ENCODE measurements around the gene GABRR1. TPM values are rescaled to one million over a fixed set of nuclear protein-coding genes. Genes with fewer than 3 reads are reported as not detected.

Gene GABRR1
- total RNA-seq, 1 donor: not detected

DNA sequence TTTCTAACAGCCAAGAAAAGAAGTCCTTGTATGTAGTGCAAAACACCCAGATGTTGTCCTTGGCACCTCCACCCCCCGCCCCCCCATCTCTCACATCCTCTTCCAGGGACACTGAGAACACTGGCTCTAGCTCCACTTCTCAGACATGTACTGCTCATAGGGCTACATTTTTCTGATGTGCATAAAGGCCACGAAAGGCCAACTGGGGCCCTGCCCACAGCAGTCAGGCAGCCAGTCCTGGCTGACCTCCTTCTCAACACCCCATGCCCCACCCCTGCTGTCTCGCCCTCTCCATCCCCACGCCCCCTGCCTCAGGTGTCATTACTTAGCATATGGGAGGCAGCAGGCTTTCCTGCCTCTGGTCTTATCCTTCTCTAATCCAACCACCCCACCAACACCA, 11.3 kb downstream of the GABRR1 start:
- Histone ChIP-seq H2AFZ (ENCODE audit: low read length) (no peak overlapping the region), H3K27ac (ENCODE audit: low read depth, low read length) (no peak overlapping the region), H3K36me3 (ENCODE audit: insufficient read depth, low read length) (no peaks in the 10 kb centered on the region), H3K4me2 (ENCODE audit: insufficient read depth, low read length) (no peak overlapping the region), H4K20me1 (ENCODE audit: insufficient read depth, low read length) (no peaks in the 10 kb centered on the region), H3K9me3 (ENCODE audit: low read depth, low read length) (no peaks in the 10 kb centered on the region), H3K4me1 (ENCODE audit: insufficient read depth, low read length) (no peaks in the 10 kb centered on the region), H3K4me3 (ENCODE audit: insufficient read depth, low read length) (no peak overlapping the region), H3K79me2 (ENCODE audit: insufficient read depth, low read length) (no peaks in the 10 kb centered on the region), H3K27me3 (ENCODE audit: insufficient read depth, low read length) (no peaks in the 10 kb centered on the region)
- no peak for TF ChIP-seq CTCF (IDR thresholded peaks at IDR 0.05; ENCODE audit: extremely low read depth, low read depth, low read length)
- DNase-seq (ENCODE audit: insufficient read length, low spot score, missing footprints): no peak

- no peak overlapping the region for H3K4me2 ChIP-seq (ENCODE audit: insufficient read depth, low read length)
- DNase-seq (ENCODE audit: insufficient read length, low spot score, missing footprints): no peak
- no peak overlapping the region for H3K27ac ChIP-seq (ENCODE audit: low read depth, low read length)
- no peaks in the 10 kb centered on the region for H3K79me2 ChIP-seq (ENCODE audit: insufficient read depth, low read length)
- H3K36me3 ChIP-seq (ENCODE audit: insufficient read depth, low read length): no peaks in the 10 kb centered on the region
- H4K20me1 ChIP-seq (ENCODE audit: insufficient read depth, low read length): no peaks in the 10 kb centered on the region
- no peak overlapping the region for H2AFZ ChIP-seq (ENCODE audit: low read length)
- H3K4me1 ChIP-seq (ENCODE audit: insufficient read depth, low read length): no peaks in the 10 kb centered on the region
- H3K9me3 ChIP-seq (ENCODE audit: low read depth, low read length): no peaks in the 10 kb centered on the region
- H3K4me3 ChIP-seq (ENCODE audit: insufficient read depth, low read length): no peak overlapping the region
- no peaks in the 10 kb centered on the region for H3K27me3 ChIP-seq (ENCODE audit: insufficient read depth, low read length)
- TF ChIP-seq CTCF (IDR thresholded peaks at IDR 0.05; ENCODE audit: extremely low read depth, low read depth, low read length): no peak
These were observed 13.1 kb downstream of the GABRR1 start for GRCh38 chr6:89204096-89204495.

DNA sequence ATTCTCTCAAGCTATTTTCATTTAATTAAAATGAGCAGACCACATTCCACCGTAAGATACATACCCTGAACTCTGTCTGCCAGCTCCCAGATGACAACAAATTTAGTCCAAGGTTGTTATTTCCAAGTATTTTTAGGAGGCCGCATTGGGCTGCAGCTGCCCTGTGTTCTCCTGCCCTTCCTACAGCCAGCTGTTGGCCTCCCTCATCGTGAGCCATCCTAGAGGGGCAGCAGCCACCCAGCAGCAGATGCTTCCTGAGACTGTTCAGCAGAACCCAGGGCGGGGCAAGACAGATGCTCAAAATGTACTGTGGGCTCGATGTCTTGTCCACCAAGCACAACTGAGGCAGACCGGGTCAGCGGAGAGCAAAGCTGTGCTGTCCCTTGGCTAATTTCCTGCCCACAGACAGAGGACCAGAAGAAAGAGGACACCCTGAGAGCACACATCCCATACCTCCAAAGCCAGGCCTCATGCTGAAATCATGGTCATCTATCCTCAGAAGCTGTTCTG, 16.4 kb downstream of the GABRR1 start:
- no peak for TF ChIP-seq CTCF (IDR thresholded peaks at IDR 0.05; ENCODE audit: extremely low read depth, low read depth, low read length)
- Histone ChIP-seq H3K27ac (ENCODE audit: low read depth, low read length) (no peak overlapping the region), H3K9me3 (ENCODE audit: low read depth, low read length) (no peaks in the 10 kb centered on the region), H3K27me3 (ENCODE audit: insufficient read depth, low read length) (no peaks in the 10 kb centered on the region), H3K36me3 (ENCODE audit: insufficient read depth, low read length) (no peaks in the 10 kb centered on the region), H3K4me3 (ENCODE audit: insufficient read depth, low read length) (no peak overlapping the region), H3K79me2 (ENCODE audit: insufficient read depth, low read length) (no peaks in the 10 kb centered on the region), H2AFZ (ENCODE audit: low read length) (no peak overlapping the region), H4K20me1 (ENCODE audit: insufficient read depth, low read length) (no peaks in the 10 kb centered on the region), H3K4me2 (ENCODE audit: insufficient read depth, low read length) (no peak overlapping the region), H3K4me1 (ENCODE audit: insufficient read depth, low read length) (no peaks in the 10 kb centered on the region)
- DNase-seq (ENCODE audit: insufficient read length, low spot score, missing footprints): no peak

GRCh38 chr6:89199579-89199978, 17.6 kb downstream of the GABRR1 start:
- Histone ChIP-seq H3K79me2 (ENCODE audit: insufficient read depth, low read length) (no peaks in the 10 kb centered on the region), H3K4me3 (ENCODE audit: insufficient read depth, low read length) (no peak overlapping the region), H3K4me1 (ENCODE audit: insufficient read depth, low read length) (no peaks in the 10 kb centered on the region), H3K27me3 (ENCODE audit: insufficient read depth, low read length) (no peaks in the 10 kb centered on the region), H3K9me3 (ENCODE audit: low read depth, low read length) (no peaks in the 10 kb centered on the region), H4K20me1 (ENCODE audit: insufficient read depth, low read length) (no peaks in the 10 kb centered on the region), H3K4me2 (ENCODE audit: insufficient read depth, low read length) (no peak overlapping the region), H3K36me3 (ENCODE audit: insufficient read depth, low read length) (no peaks in the 10 kb centered on the region), H2AFZ (ENCODE audit: low read length) (no peak overlapping the region), H3K27ac (ENCODE audit: low read depth, low read length) (no peak overlapping the region)
- TF ChIP-seq CTCF (IDR thresholded peaks at IDR 0.05; ENCODE audit: extremely low read depth, low read depth, low read length): no peak
- DNase-seq (ENCODE audit: insufficient read length, low spot score, missing footprints): no peak
